ENCODE data around the gene KLC1. TPM values are rescaled to one million over a fixed set of nuclear protein-coding genes. Genes with fewer than 3 reads are reported as not detected.

The KLC1 gene
- total RNA-seq, 1 experiment from 2014 or later, result 121 TPM

GRCh38 chr14:103749452-103749851, 120.4 kb downstream of the KLC1 start:
- DNase-seq (ENCODE audit: low read depth, low spot score) (no peak), ATAC-seq (no peak)
- Histone ChIP-seq H4K20me1 (ENCODE audit: insufficient read depth) (no peaks in the 10 kb centered on the region), H3K4me3 (replicated peaks in 1 of 2; ENCODE audit: low read depth in 1 of 2, low read length in 2 of 2) (no peak overlapping the region), H3K4me1 (ENCODE audit: control insufficient read depth in 1 of 2, insufficient read depth in 2 of 2, low read length in 2 of 2) (no peaks in the 10 kb centered on the region), H3K27me3 (ENCODE audit: insufficient read depth, low read length) (no peaks in the 10 kb centered on the region), H3K4me2 (ENCODE audit: low read length) (no peak overlapping the region), H3K79me2 (ENCODE audit: insufficient read depth, low read length) (no peaks in the 10 kb centered on the region), H3K27ac (ENCODE audit: low read depth, low read length) (no peak overlapping the region), H3K9me3 (ENCODE audit: control insufficient read depth in 1 of 2, insufficient read depth in 1 of 2, low read depth in 1 of 2, low read length in 2 of 2) (no peaks in the 10 kb centered on the region), H3K9me2 (ENCODE audit: insufficient read depth) (no peaks in the 10 kb centered on the region), H2AFZ (ENCODE audit: low read depth, low read length, poor library complexity, severe bottlenecking) (no peak overlapping the region), H3K36me3 (ENCODE audit: control insufficient read depth in 1 of 2, insufficient read depth in 2 of 2, low read length in 2 of 2) (peaks cover 2 to 4% of the 10 kb centered on the region in 2 experiments; a peak in 2 of 4 replicates), H3K9ac (ENCODE audit: low read length) (no peak overlapping the region)
- CTCF ChIA-PET, result no interaction called here
- POLR2A ChIA-PET, result no interaction called here
- intact Hi-C loops (cut with micrococcal nuclease), result no loop called here
- BruUV-seq (replicated peaks), result no TSS peak
- RAD21 ChIA-PET (ENCODE audit: low non-redundant PET in 1 of 2, low total read pairs in 2 of 2, uncharacterized antibody in 2 of 2, unreplicated experiment in 2 of 2), result no interaction called here
- no peak for TF ChIP-seq EGR1 (IDR thresholded peaks at IDR 0.05; ENCODE audit: low read depth)
- TF ChIP-seq EZH2phosphoT487 (IDR thresholded peaks at IDR 0.05; ENCODE audit: borderline replicate concordance), result no peak
- no peak for TF ChIP-seq SRF (IDR thresholded peaks at IDR 0.05; ENCODE audit: low read depth)
- TF ChIP-seq ZNF274 (IDR thresholded peaks at IDR 0.05; ENCODE audit: low read depth, low read length), result no peak
- TF ChIP-seq ZBTB33 (IDR thresholded peaks at IDR 0.05; ENCODE audit: extremely low read depth, insufficient replicate concordance, low read length), result no peak
- TF ChIP-seq YY1 (IDR thresholded peaks at IDR 0.05; ENCODE audit: extremely low read depth, insufficient replicate concordance, low read depth, low read length), result no peak
- TF ChIP-seq JUND (IDR thresholded peaks at IDR 0.05), result no peak
- no peak for TF ChIP-seq RAD21 (IDR thresholded peaks at IDR 0.05; ENCODE audit: low read depth)
- no peak for TF ChIP-seq CEBPB (IDR thresholded peaks at IDR 0.05; ENCODE audit: low read depth)
- TF ChIP-seq POLR2AphosphoS5 (IDR thresholded peaks at IDR 0.05; ENCODE audit: low read depth, low read length), result no peak
- no peak for TF ChIP-seq MAX (IDR thresholded peaks at IDR 0.05)
- no peak for TF ChIP-seq ZFX (IDR thresholded peaks at IDR 0.05)
- no peak for TF ChIP-seq EZH2 (IDR thresholded peaks at IDR 0.05)
- no peak for TF ChIP-seq SP1 (IDR thresholded peaks at IDR 0.05; ENCODE audit: low read depth)
- TF ChIP-seq FOSL1 (IDR thresholded peaks at IDR 0.05; ENCODE audit: low read depth), result no peak
- no peak for TF ChIP-seq CBX3 (IDR thresholded peaks at IDR 0.05; ENCODE audit: low read depth)
- TF ChIP-seq ELF1 (IDR thresholded peaks at IDR 0.05; ENCODE audit: borderline replicate concordance, low read depth), result no peak

All from HCT116 (cell line).